H9 (cell line): ENCODE data around the gene CFAP90. TPM values are rescaled to one million over a fixed set of nuclear protein-coding genes. Genes with fewer than 3 reads are reported as not detected.

Experiments used
- DNase-seq: peaks from one replicate; pipeline ENCODE4 v3.0.0-alpha.2; 2017
- H2AFZ ChIP-seq: one replicate; pipeline ENCODE4 v1.6.1; 2013; ENCODE audit warnings: mild to moderate bottlenecking, low read length, control low read depth, moderate library complexity
- H2AK5ac ChIP-seq: 2 replicates; pipeline ENCODE4 v1.6.1; 2013; ENCODE audit warnings: low read length, control low read depth, mixed read lengths; ENCODE audit not compliant: insufficient read length
- H2BK120ac ChIP-seq: one replicate; pipeline ENCODE4 v1.6.1; 2013; ENCODE audit warnings: low read depth, mild to moderate bottlenecking, low read length, control low read depth, inconsistent platforms; ENCODE audit not compliant: poor library complexity, severe bottlenecking
- H2BK12ac ChIP-seq: 2 replicates; pipeline ENCODE4 v1.6.1; 2013; ENCODE audit warnings: low read length, control low read depth, mixed read lengths, low read depth; ENCODE audit not compliant: insufficient read length
- H2BK15ac ChIP-seq: 2 replicates; pipeline ENCODE4 v1.6.1; 2013; ENCODE audit warnings: low read depth, low read length, control low read depth
- H2BK20ac ChIP-seq: one replicate; pipeline ENCODE4 v1.6.1; 2013; ENCODE audit warnings: low read depth, mild to moderate bottlenecking, low read length, control low read depth, inconsistent platforms; ENCODE audit not compliant: poor library complexity, severe bottlenecking
- H2BK5ac ChIP-seq: 2 replicates; pipeline ENCODE4 v1.6.1; 2013; ENCODE audit warnings: low read length, control low read depth, mixed read lengths; ENCODE audit not compliant: insufficient read length
- H3K14ac ChIP-seq: 2 replicates; pipeline ENCODE4 v1.6.1; 2013; ENCODE audit warnings: low read length, control low read depth; ENCODE audit not compliant: insufficient read depth
- H3K18ac ChIP-seq: 2 replicates; pipeline ENCODE4 v1.6.1; 2013; ENCODE audit warnings: low read depth, mild to moderate bottlenecking, mixed read lengths, low read length, control low read depth; ENCODE audit not compliant: insufficient read length
- H3K23ac ChIP-seq: 2 replicates; pipeline ENCODE4 v1.6.1; 2013; ENCODE audit warnings: low read length, control low read depth, mixed read lengths, low read depth; ENCODE audit not compliant: insufficient read length
- H3K23me2 ChIP-seq: 2 replicates; pipeline ENCODE4 v1.6.1; 2013; ENCODE audit warnings: low read depth, mild to moderate bottlenecking, mixed read lengths, low read length, control low read depth; ENCODE audit not compliant: insufficient read length, poor library complexity, severe bottlenecking
- H3K27ac ChIP-seq: 2 replicates; pipeline ENCODE4 v1.5.1; 2013; ENCODE audit warnings: low read length, control low read depth, mixed read lengths, low read depth; ENCODE audit not compliant: insufficient read length
- H3K27me3 ChIP-seq: 2 replicates; pipeline ENCODE4 v1.6.1; 2013; ENCODE audit warnings: low read length, control low read depth, inconsistent platforms; ENCODE audit not compliant: insufficient read depth
- H3K4ac ChIP-seq: 2 replicates; pipeline ENCODE4 v1.6.1; 2013; ENCODE audit warnings: low read depth, mild to moderate bottlenecking, control low read depth, inconsistent platforms, low read length, moderate library complexity
- H3K4me1 ChIP-seq: 2 replicates; pipeline ENCODE4 v1.6.1; 2013; ENCODE audit warnings: low read length, control low read depth, inconsistent platforms; ENCODE audit not compliant: insufficient read depth
- H3K4me2 ChIP-seq: 2 replicates; pipeline ENCODE4 v1.6.1; 2013; ENCODE audit warnings: low read length, control low read depth, mixed read lengths; ENCODE audit not compliant: insufficient read length, insufficient read depth
- H3K56ac ChIP-seq: 2 replicates; pipeline ENCODE4 v1.6.1; 2013; ENCODE audit warnings: low read depth, mild to moderate bottlenecking, mixed read lengths, low read length, control low read depth; ENCODE audit not compliant: insufficient read length
- H3K79me1 ChIP-seq: 2 replicates; pipeline ENCODE4 v1.6.1; 2013; ENCODE audit warnings: low read depth, mild to moderate bottlenecking, moderate library complexity, low read length, control low read depth, inconsistent platforms; ENCODE audit not compliant: insufficient read depth, poor library complexity, severe bottlenecking
- H3K79me2 ChIP-seq: 2 replicates; pipeline ENCODE4 v1.6.1; 2013; ENCODE audit warnings: low read length, control low read depth, inconsistent platforms; ENCODE audit not compliant: insufficient read depth
- H3K9ac ChIP-seq: 2 replicates; pipeline ENCODE4 v1.6.1; 2013; ENCODE audit warnings: low read length, control low read depth, mixed read lengths; ENCODE audit not compliant: insufficient read length; ENCODE audit errors: extremely low read depth
- H3K9me3 ChIP-seq: one replicate; pipeline ENCODE4 v1.6.1; 2013; ENCODE audit warnings: low read depth, low read length, inconsistent platforms; ENCODE audit not compliant: control insufficient read depth
- H3T11ph ChIP-seq: one replicate; pipeline ENCODE4 v1.6.1; 2013; ENCODE audit warnings: mild to moderate bottlenecking, low read length, control low read depth, inconsistent platforms
- H4K20me1 ChIP-seq: one replicate; pipeline ENCODE4 v1.6.1; 2013; ENCODE audit not compliant: control insufficient read depth, insufficient read length, insufficient read depth
- H4K5ac ChIP-seq: 2 replicates; pipeline ENCODE4 v1.6.1; 2013; ENCODE audit warnings: low read depth, mild to moderate bottlenecking, mixed read lengths, low read length, control low read depth; ENCODE audit not compliant: insufficient read length
- H4K8ac ChIP-seq: replicated peaks from 2 replicates; pipeline ENCODE4 v1.6.1; 2013; ENCODE audit warnings: low read length, control low read depth, mixed read lengths, low read depth; ENCODE audit not compliant: insufficient read length
- H4K91ac ChIP-seq: 2 replicates; pipeline ENCODE4 v1.6.1; 2013; ENCODE audit warnings: low read depth, mild to moderate bottlenecking, moderate library complexity, mixed read lengths, low read length, control low read depth; ENCODE audit not compliant: insufficient read length
- H3K27ac Mint-ChIP-seq, 3 experiments: 2 replicates in 2 of 3; 3 replicates in 1 of 3; pipeline ENCODE4 v1.8.0; 2020 to 2021; ENCODE audit warnings: mixed read lengths in 3 of 3, mild to moderate bottlenecking in 1 of 3, moderate library complexity in 1 of 3
- H3K27me3 Mint-ChIP-seq: 2 replicates; pipeline ENCODE4 v1.8.0; 2021; ENCODE audit warnings: low read depth, mild to moderate bottlenecking, moderate library complexity, mixed read lengths
- H3K36me3 Mint-ChIP-seq, 3 experiments: 2 replicates in 2 of 3; 3 replicates in 1 of 3; pipeline ENCODE4 v1.8.0; 2020 to 2021; ENCODE audit warnings: low read depth in 3 of 3, mixed read lengths in 3 of 3; ENCODE audit not compliant: insufficient read depth in 1 of 3
- H3K4me1 Mint-ChIP-seq, 2 experiments: 2 replicates each; pipeline ENCODE4 v1.8.0; 2020; ENCODE audit warnings: mixed read lengths in 2 of 2
- H3K4me3 Mint-ChIP-seq, 2 experiments: 2 replicates in 1 of 2; 3 replicates in 1 of 2; pipeline ENCODE4 v1.8.0; 2020 to 2021; ENCODE audit warnings: mild to moderate bottlenecking in 2 of 2, mixed read lengths in 2 of 2, moderate library complexity in 1 of 2
- H3K9me3 Mint-ChIP-seq, 2 experiments: 2 replicates in 1 of 2; 3 replicates in 1 of 2; pipeline ENCODE4 v1.8.0; 2020; ENCODE audit warnings: mild to moderate bottlenecking in 2 of 2, mixed read lengths in 2 of 2, moderate library complexity in 1 of 2
- WGBS: extraction: QIAGEN DNeasy Blood & Tissue Kit; methylation state at CpG from one replicate; pipeline ENCODE4 v1.1.7; 2013; ENCODE audit warnings: missing lambda C conversion rate, low lambda C conversion rate, mixed read lengths; ENCODE audit not compliant: insufficient read length; ENCODE audit errors: extremely low coverage; 5-methylcytosine and 5-hydroxymethylcytosine counted together
- total RNA-seq: library from RNA; stranded (reverse); gene quantifications from 2 replicates; pipeline ENCODE4 v1.2.1, GENCODE V29; 2021
- TF ChIP-seq, protein P1 (sequence below): fragments of 200-600 bp; sonication (generic); conservative IDR thresholded peaks from 3 replicates; pipeline ENCODE4 v1.8.0; 2021; ENCODE audit warnings: antibody characterized with exemption, mild to moderate bottlenecking

Gene CFAP90
- total RNA-seq, 1 experiment from 2014 or later: 0.44 TPM

DNA sequence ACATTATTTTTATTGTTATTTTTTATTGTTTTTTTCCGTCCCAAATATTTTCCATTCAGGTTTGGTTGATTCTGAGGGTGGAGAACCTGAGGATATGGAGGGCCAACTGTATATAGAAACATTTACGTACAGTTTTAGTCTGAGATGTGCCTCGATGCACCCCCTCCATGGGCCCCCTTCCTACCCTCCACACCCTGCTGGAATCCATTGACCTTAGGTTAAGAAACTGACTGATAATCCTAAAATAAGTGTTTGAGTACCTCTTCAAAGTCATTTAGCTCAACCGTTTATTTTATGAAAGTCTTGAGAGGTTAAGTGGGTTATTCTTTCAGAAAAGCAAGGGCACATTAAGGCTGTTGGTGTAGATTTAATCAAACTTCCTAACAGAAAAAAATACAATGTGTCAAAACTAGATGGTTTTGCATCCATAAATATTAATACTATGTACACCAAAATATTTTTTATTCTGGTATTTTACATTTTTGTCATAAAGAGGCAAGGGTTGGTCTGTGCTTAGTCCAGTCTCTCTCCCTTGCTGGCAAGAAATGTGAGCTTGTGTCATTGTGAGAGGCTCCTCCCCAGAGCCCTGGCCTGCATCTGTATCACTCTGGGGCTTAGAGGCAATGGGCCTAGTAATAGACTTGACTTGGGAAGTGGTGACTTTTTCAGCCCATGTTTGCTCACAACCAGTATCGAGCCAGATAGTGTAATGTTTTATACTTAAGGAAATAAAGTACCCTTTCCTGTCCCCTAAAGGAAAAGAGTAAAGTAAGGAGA lies 33.7 kb upstream of the CFAP90 start:
- H3K36me3 Mint-ChIP-seq: peaks cover 31 to 80% (median 69%) of the 10 kb centered on the region in 3 experiments; a peak in 6 of 7 replicates
- no peaks in the 10 kb centered on the region for H3K4me1 Mint-ChIP-seq

More for the DNA sequence above, 33.7 kb upstream of the CFAP90 start:
- no peaks in the 10 kb centered on the region for H3K9me3 ChIP-seq
- H2AK5ac ChIP-seq: no peak overlapping the region
- no peak overlapping the region for H2BK5ac ChIP-seq
- H2AFZ ChIP-seq: no peak overlapping the region
- H2BK20ac ChIP-seq: no peak overlapping the region
- H3K27me3 ChIP-seq: no peaks in the 10 kb centered on the region
- peaks cover 2% of the 10 kb centered on the region for H3K79me1 ChIP-seq
- no peak overlapping the region for H4K8ac ChIP-seq
- Mint-ChIP-seq H3K4me3 (no peak overlapping the region), H3K27me3 (no peaks in the 10 kb centered on the region), H3K27ac (no peak overlapping the region), H3K9me3 (no peaks in the 10 kb centered on the region)
- H3K27ac ChIP-seq: no peak overlapping the region
- no peak for DNase-seq
- H3K4ac ChIP-seq: no peak overlapping the region
- H4K91ac ChIP-seq: no peak overlapping the region
- no peak overlapping the region for H2BK120ac ChIP-seq
- H2BK15ac ChIP-seq: no peak overlapping the region
- TF ChIP-seq, protein P1, sequence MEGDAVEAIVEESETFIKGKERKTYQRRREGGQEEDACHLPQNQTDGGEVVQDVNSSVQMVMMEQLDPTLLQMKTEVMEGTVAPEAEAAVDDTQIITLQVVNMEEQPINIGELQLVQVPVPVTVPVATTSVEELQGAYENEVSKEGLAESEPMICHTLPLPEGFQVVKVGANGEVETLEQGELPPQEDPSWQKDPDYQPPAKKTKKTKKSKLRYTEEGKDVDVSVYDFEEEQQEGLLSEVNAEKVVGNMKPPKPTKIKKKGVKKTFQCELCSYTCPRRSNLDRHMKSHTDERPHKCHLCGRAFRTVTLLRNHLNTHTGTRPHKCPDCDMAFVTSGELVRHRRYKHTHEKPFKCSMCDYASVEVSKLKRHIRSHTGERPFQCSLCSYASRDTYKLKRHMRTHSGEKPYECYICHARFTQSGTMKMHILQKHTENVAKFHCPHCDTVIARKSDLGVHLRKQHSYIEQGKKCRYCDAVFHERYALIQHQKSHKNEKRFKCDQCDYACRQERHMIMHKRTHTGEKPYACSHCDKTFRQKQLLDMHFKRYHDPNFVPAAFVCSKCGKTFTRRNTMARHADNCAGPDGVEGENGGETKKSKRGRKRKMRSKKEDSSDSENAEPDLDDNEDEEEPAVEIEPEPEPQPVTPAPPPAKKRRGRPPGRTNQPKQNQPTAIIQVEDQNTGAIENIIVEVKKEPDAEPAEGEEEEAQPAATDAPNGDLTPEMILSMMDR: no peak
- no peak overlapping the region for H3K23ac ChIP-seq
- no peaks in the 10 kb centered on the region for H3K79me2 ChIP-seq
- H3K4me1 ChIP-seq: no peaks in the 10 kb centered on the region
- no peak overlapping the region for H3K18ac ChIP-seq
- no peak overlapping the region for H3K9ac ChIP-seq
- H3T11ph ChIP-seq: no peak overlapping the region
- H3K23me2 ChIP-seq: no peaks in the 10 kb centered on the region
- WGBS: no CpG with 5 or more reads among the region's 5 CpGs
- H4K20me1 ChIP-seq: no peaks in the 10 kb centered on the region
- no peak overlapping the region for H2BK12ac ChIP-seq
- H3K56ac ChIP-seq: no peak overlapping the region
- H3K4me2 ChIP-seq: no peak overlapping the region
- H3K14ac ChIP-seq: no peak overlapping the region
- no peak overlapping the region for H4K5ac ChIP-seq
